Testis (tissue), 5 donors: ENCODE results near the gene DUOX1. TPM values are rescaled to one million over a fixed set of nuclear protein-coding genes. Genes with fewer than 3 reads are reported as not detected.
A peak's percentile ranks its signal among the peaks of the same experiment; 100 is the strongest.
"Not testable (repeated sequence)": the region's sequence is repeated elsewhere in the genome, so short reads cannot be mapped to it uniquely, and the experiment has no call there.

Experiments used
- DNase-seq: peaks from one replicate; pipeline ENCODE4 v3.0.0-alpha.2; 2019
- H3K27ac ChIP-seq, 2 donors: fragments of 200-600 bp; sonication (generic); one replicate each; pipeline ENCODE4 v1.5.1; 2019
- H3K27me3 ChIP-seq: fragments of 200-600 bp; sonication (generic); one replicate; pipeline ENCODE4 v1.5.1; 2019
- H3K36me3 ChIP-seq: fragments of 200-600 bp; sonication (generic); one replicate; pipeline ENCODE4 v1.5.1; 2017; ENCODE audit warnings: low read depth; ENCODE audit errors: missing control alignments
- H3K4me1 ChIP-seq: fragments of 200-600 bp; sonication (generic); one replicate; pipeline ENCODE4 v1.5.1; 2019
- H3K4me3 ChIP-seq, 2 donors: fragments of 200-600 bp; sonication (generic); one replicate each; pipeline ENCODE4 v1.5.1; 2017 to 2019
- H3K9me3 ChIP-seq: fragments of 200-600 bp; sonication (generic); one replicate; pipeline ENCODE4 v1.5.1; 2017
- CTCF ChIP-seq, 3 experiments: fragments of 450-650 bp in 2 of 3; fragments of 200-600 bp in 1 of 3; sonication (generic) in 1 of 3; IDR thresholded peaks; one replicate each; pipeline ENCODE4 v1.5.1; 2016 to 2019; ENCODE audit warnings: antibody characterized with exemption in 3 of 3, mild to moderate bottlenecking in 2 of 3, moderate library complexity in 1 of 3
- POLR2A ChIP-seq: fragments of 450-650 bp; IDR thresholded peaks from one replicate; pipeline ENCODE4 v1.6.1; 2017; ENCODE audit warnings: antibody characterized with exemption, mild to moderate bottlenecking, moderate library complexity
- WGBS, 2 donors: methylation state at CpG; one replicate each; pipeline ENCODE4 v1.1.5; 2018; 5-methylcytosine and 5-hydroxymethylcytosine counted together
- intact Hi-C: fragments of 100-400 bp; cut with DNase I; formaldehyde crosslinking; loops from one replicate; pipeline ENCODE4 v1.15.1; 2023; ENCODE audit warnings: low total_unique reads
- long read RNA-seq, 2 donors: transcript quantifications; one replicate each; lab custom pipeline, GENCODE V29; 2026
- polyA plus RNA-seq: library from polyadenylated mRNA; stranded (reverse); fragments of 350-450 nt; fragmentation: Illumina TruSeq; extraction: RNeasy Lipid Tissue Mini Kit (QIAGEN cat#74804); gene quantifications from one replicate; pipeline ENCODE4 v1.2.3, GENCODE V29; 2014; ENCODE audit warnings: low read depth, low replicate concordance; ENCODE audit not compliant: insufficient read depth
- total RNA-seq, 2 donors: library from RNA; depleted of rRNA; stranded (reverse); fragments of >200 nt; gene quantifications; one replicate each; pipeline ENCODE4 v1.2.3, GENCODE V29; 2016

DUOX1 gene
- total RNA-seq (1 to 10 TPM; 5.3 to 5.7 TPM), polyA plus RNA-seq (2.8 TPM)
- long read RNA-seq, donor 1 = 0 reads
- long read RNA-seq, donor 2 = 0 reads

- Histone ChIP-seq H3K36me3 (no peaks in the 10 kb centered on the region), H3K4me3 (peak within 1 kb of the TSS; percentile 16 to 49), H3K9me3 (no peaks in the 10 kb centered on the region), H3K27me3 (no peaks in the 10 kb centered on the region), H3K4me1 (no peaks in the 10 kb centered on the region), H3K27ac (no peak within 1 kb of the TSS)
- DNase-seq = no peak
- 0 to 2% methylated on average over 21 to 46 of the region's 46 CpGs for WGBS, 2 donors
- intact Hi-C loops = no loop called here
- no peak for TF ChIP-seq POLR2A
- no peak for TF ChIP-seq CTCF (IDR thresholded peaks at IDR 0.05)
Observed at GRCh38 chr15:45129651-45130129, at the start of gene DUOX1, which contains the start of gene DUOXA1. DUOX1 (plus strand) TSS chr15:45129994; CDS start chr15:45131967, 1,973 bp downstream. DUOXA1 (minus strand) TSS chr15:45129879; CDS start chr15:45123014, 6,865 bp downstream.

GRCh38 chr15:45080593-45080992 lies 49.2 kb upstream of the DUOX1 start:
- H3K9me3 ChIP-seq, intact Hi-C loops, H3K4me1 ChIP-seq, H3K27ac ChIP-seq, H3K4me3 ChIP-seq, H3K27me3 ChIP-seq, DNase-seq, H3K36me3 ChIP-seq: not testable (repeated sequence)
- 71 to 79% methylated on average over 2 to 3 of the region's 3 CpGs for WGBS, 2 donors

- intact Hi-C loops, DNase-seq, H3K27ac ChIP-seq, H3K9me3 ChIP-seq, H3K4me1 ChIP-seq, H3K4me3 ChIP-seq, H3K36me3 ChIP-seq, H3K27me3 ChIP-seq: not testable (repeated sequence)
- 51 to 66% methylated on average over 5 to 7 of the region's 10 CpGs for WGBS, 2 donors
Observed at GRCh38 chr15:45082412-45082811, 47.4 kb upstream of the DUOX1 start.

- Histone ChIP-seq H3K27ac (no peak overlapping the region), H3K4me3 (no peak overlapping the region), H3K36me3 (no peaks in the 10 kb centered on the region), H3K9me3 (no peaks in the 10 kb centered on the region), H3K4me1 (no peaks in the 10 kb centered on the region), H3K27me3 (no peaks in the 10 kb centered on the region)
- no peak for DNase-seq
- TF ChIP-seq POLR2A (no peak), CTCF (IDR thresholded peaks at IDR 0.05) (no peak)
- intact Hi-C loops = no loop called here
Observed at GRCh38 chr15:45083223-45083622, 46.6 kb upstream of the DUOX1 start.

GRCh38 chr15:45084163-45084562 lies 45.6 kb upstream of the DUOX1 start:
- Histone ChIP-seq H3K4me3 (no peak overlapping the region), H3K36me3 (no peaks in the 10 kb centered on the region), H3K27ac (no peak overlapping the region), H3K4me1 (peaks cover 3% of the 10 kb centered on the region), H3K27me3 (no peaks in the 10 kb centered on the region), H3K9me3 (no peaks in the 10 kb centered on the region)
- 73 to 91% methylated on average over 3 of the region's 3 CpGs for WGBS, 2 donors
- TF ChIP-seq CTCF (IDR thresholded peaks at IDR 0.05) (no peak), POLR2A (no peak)
- no peak for DNase-seq
- intact Hi-C loops = no loop called here

GRCh38 chr15:45087513-45087912 lies 42.3 kb upstream of the DUOX1 start:
- intact Hi-C loops = no loop called here
- DNase-seq = no peak
- Histone ChIP-seq H3K9me3 (no peaks in the 10 kb centered on the region), H3K27me3 (no peaks in the 10 kb centered on the region), H3K4me1 (peaks cover 3% of the 10 kb centered on the region), H3K27ac (no peak overlapping the region), H3K36me3 (no peaks in the 10 kb centered on the region), H3K4me3 (no peak overlapping the region)
- 69 to 94% methylated on average over 1 of the region's 1 CpG for WGBS, 2 donors
- TF ChIP-seq POLR2A (no peak), CTCF (IDR thresholded peaks at IDR 0.05) (no peak)
